ENCODE measurements around the gene LRRC7. TPM values are rescaled to one million over a fixed set of nuclear protein-coding genes. Genes with fewer than 3 reads are reported as not detected.

LRRC7 gene
- total RNA-seq, 1 experiment from 2014 or later: not detected

DNA sequence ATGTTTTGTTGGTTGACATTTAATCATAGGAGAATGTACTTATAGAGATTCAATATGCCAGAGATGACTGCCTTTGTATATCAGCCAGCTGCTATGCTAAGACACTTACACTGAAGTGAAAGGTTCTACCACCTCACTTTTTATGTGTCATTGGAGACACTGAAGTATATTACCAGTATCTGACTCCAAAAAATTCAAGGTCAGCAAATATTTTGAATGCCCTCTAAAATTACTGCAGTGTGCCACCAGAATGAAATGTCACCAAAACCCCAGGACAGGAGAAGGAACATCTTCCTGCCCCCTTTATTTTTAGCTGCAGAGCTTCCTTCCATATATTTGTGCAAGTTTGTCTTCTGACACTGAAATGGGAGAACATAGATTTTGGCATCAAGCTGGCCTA, 496.1 kb downstream of the LRRC7 start:
- H3K4me1 ChIP-seq (ENCODE audit: low read length): no peaks in the 10 kb centered on the region
- no peaks in the 10 kb centered on the region for H3K79me2 ChIP-seq (ENCODE audit: low read length)
- H3K9me2 ChIP-seq (replicated peaks; ENCODE audit: insufficient read depth, low read length): no peaks in the 10 kb centered on the region
- DNase-seq: no peak
- no peak overlapping the region for H3K27ac ChIP-seq (ENCODE audit: low read length)
- no peak overlapping the region for H3K4me3 ChIP-seq (ENCODE audit: low read length)
- H2AFZ ChIP-seq (ENCODE audit: low read length): no peak overlapping the region
- no peak overlapping the region for H3K4me2 ChIP-seq (ENCODE audit: low read depth, low read length, poor library complexity, severe bottlenecking)
- H3K9ac ChIP-seq (ENCODE audit: low read length): no peak overlapping the region
- H3K9me3 ChIP-seq (ENCODE audit: low read length): no peaks in the 10 kb centered on the region
- no peaks in the 10 kb centered on the region for H3K27me3 ChIP-seq (ENCODE audit: low read length)
- H4K20me1 ChIP-seq (ENCODE audit: insufficient read depth, low read depth, low read length): no peaks in the 10 kb centered on the region
- H3K36me3 ChIP-seq (ENCODE audit: insufficient read depth, low read length): no peaks in the 10 kb centered on the region

DNA sequence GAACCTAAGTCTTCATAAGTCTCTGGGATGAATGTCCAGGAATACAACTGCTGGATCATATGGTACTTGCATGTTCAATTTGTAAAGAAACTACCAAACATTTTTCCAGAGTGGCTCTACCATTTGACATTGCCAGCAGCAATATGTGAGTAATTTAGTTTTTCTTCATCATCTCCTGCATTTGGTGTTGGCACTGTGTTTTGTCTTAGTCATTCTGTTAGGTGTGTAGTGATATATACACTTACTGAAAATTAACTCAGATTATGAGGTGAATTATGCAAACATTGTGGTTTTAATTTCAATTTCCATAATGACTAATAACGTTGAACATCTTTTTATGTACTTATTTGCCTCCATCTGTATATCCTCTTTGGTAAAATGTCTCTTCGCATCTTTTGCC, 499.0 kb downstream of the LRRC7 start:
- Histone ChIP-seq H3K36me3 (ENCODE audit: insufficient read depth, low read length) (no peaks in the 10 kb centered on the region), H4K20me1 (ENCODE audit: insufficient read depth, low read depth, low read length) (no peaks in the 10 kb centered on the region), H3K27ac (ENCODE audit: low read length) (no peak overlapping the region), H3K9ac (ENCODE audit: low read length) (no peak overlapping the region), H3K4me2 (ENCODE audit: low read depth, low read length, poor library complexity, severe bottlenecking) (no peak overlapping the region), H3K79me2 (ENCODE audit: low read length) (no peaks in the 10 kb centered on the region), H3K9me3 (ENCODE audit: low read length) (no peaks in the 10 kb centered on the region), H2AFZ (ENCODE audit: low read length) (no peak overlapping the region), H3K4me3 (ENCODE audit: low read length) (no peak overlapping the region), H3K27me3 (ENCODE audit: low read length) (no peaks in the 10 kb centered on the region), H3K4me1 (ENCODE audit: low read length) (no peaks in the 10 kb centered on the region), H3K9me2 (replicated peaks; ENCODE audit: insufficient read depth, low read length) (no peaks in the 10 kb centered on the region)
- DNase-seq: no peak

GRCh38 chr1:70071601-70072000, 503.9 kb downstream of the LRRC7 start:
- Histone ChIP-seq H3K4me3 (ENCODE audit: low read length) (no peak overlapping the region), H2AFZ (ENCODE audit: low read length) (no peak overlapping the region), H3K9ac (ENCODE audit: low read length) (no peak overlapping the region), H3K9me3 (ENCODE audit: low read length) (no peaks in the 10 kb centered on the region), H4K20me1 (ENCODE audit: insufficient read depth, low read depth, low read length) (no peaks in the 10 kb centered on the region), H3K9me2 (replicated peaks; ENCODE audit: insufficient read depth, low read length) (no peaks in the 10 kb centered on the region), H3K27ac (ENCODE audit: low read length) (no peak overlapping the region), H3K4me2 (ENCODE audit: low read depth, low read length, poor library complexity, severe bottlenecking) (no peak overlapping the region), H3K79me2 (ENCODE audit: low read length) (no peaks in the 10 kb centered on the region), H3K4me1 (ENCODE audit: low read length) (no peaks in the 10 kb centered on the region), H3K36me3 (ENCODE audit: insufficient read depth, low read length) (no peaks in the 10 kb centered on the region), H3K27me3 (ENCODE audit: low read length) (no peaks in the 10 kb centered on the region)
- DNase-seq: no peak

DNA sequence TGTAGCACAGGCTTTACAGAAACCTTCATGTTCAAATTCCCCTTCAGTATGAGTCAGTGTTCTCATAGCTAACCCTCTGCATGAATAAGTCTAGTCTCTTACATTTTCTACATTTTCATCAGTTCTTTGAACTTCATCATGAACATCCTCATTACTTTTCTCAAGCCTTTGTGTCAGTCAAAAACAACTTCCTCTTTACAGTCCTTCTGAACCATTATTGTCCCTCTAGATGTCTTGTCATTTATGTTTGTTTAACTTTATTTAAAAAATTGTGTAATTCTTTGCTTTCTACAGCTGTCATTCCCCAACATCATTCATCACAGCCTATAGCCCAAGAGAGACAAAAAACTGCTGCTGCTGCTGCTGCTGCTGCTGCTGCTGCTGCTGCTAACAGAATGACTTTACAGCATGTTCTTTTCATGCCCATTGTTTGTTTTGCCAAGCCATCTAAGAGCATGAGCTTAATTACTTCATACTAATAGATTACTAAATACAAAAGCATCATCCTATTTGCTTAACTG, 504.6 kb downstream of the LRRC7 start:
- Histone ChIP-seq H4K20me1 (ENCODE audit: insufficient read depth, low read depth, low read length) (no peaks in the 10 kb centered on the region), H2AFZ (ENCODE audit: low read length) (no peak overlapping the region), H3K4me3 (ENCODE audit: low read length) (no peak overlapping the region), H3K4me2 (ENCODE audit: low read depth, low read length, poor library complexity, severe bottlenecking) (no peak overlapping the region), H3K9me3 (ENCODE audit: low read length) (no peaks in the 10 kb centered on the region), H3K27ac (ENCODE audit: low read length) (no peak overlapping the region), H3K79me2 (ENCODE audit: low read length) (no peaks in the 10 kb centered on the region), H3K4me1 (ENCODE audit: low read length) (no peaks in the 10 kb centered on the region), H3K27me3 (ENCODE audit: low read length) (no peaks in the 10 kb centered on the region), H3K36me3 (ENCODE audit: insufficient read depth, low read length) (no peaks in the 10 kb centered on the region), H3K9ac (ENCODE audit: low read length) (no peak overlapping the region), H3K9me2 (replicated peaks; ENCODE audit: insufficient read depth, low read length) (no peaks in the 10 kb centered on the region)
- no peak for DNase-seq

DNA sequence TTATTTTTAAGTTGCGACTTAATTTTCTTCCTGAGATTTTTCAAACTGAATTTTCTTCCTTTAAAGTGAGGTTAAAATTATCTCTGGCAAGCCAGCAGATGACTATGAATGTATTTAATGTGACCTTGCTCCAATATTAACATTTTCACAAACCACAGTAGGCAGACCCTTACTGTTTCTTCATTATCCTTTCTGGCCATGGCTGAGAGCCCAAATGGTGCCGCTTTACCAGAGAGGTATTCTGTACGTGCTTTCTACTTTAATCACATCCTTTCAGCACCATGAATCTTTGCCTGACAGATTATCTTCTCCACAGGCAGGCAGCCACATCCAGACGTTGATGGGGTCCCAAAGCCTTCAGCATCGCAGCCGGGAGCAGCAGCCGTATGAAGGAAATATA, 508.0 kb downstream of the LRRC7 start:
- H3K4me1 ChIP-seq (ENCODE audit: low read length): no peaks in the 10 kb centered on the region
- no peaks in the 10 kb centered on the region for H3K9me2 ChIP-seq (replicated peaks; ENCODE audit: insufficient read depth, low read length)
- H3K79me2 ChIP-seq (ENCODE audit: low read length): no peaks in the 10 kb centered on the region
- no peak overlapping the region for H3K4me2 ChIP-seq (ENCODE audit: low read depth, low read length, poor library complexity, severe bottlenecking)
- H3K9ac ChIP-seq (ENCODE audit: low read length): no peak overlapping the region
- H3K4me3 ChIP-seq (ENCODE audit: low read length): no peak overlapping the region
- no peak for DNase-seq
- H3K27me3 ChIP-seq (ENCODE audit: low read length): no peaks in the 10 kb centered on the region
- no peaks in the 10 kb centered on the region for H3K9me3 ChIP-seq (ENCODE audit: low read length)
- no peaks in the 10 kb centered on the region for H4K20me1 ChIP-seq (ENCODE audit: insufficient read depth, low read depth, low read length)
- no peak overlapping the region for H2AFZ ChIP-seq (ENCODE audit: low read length)
- H3K36me3 ChIP-seq (ENCODE audit: insufficient read depth, low read length): no peaks in the 10 kb centered on the region
- no peak overlapping the region for H3K27ac ChIP-seq (ENCODE audit: low read length)

- Histone ChIP-seq H3K9me3 (ENCODE audit: low read length) (no peaks in the 10 kb centered on the region), H3K9me2 (replicated peaks; ENCODE audit: insufficient read depth, low read length) (no peaks in the 10 kb centered on the region), H2AFZ (ENCODE audit: low read length) (no peak overlapping the region), H3K79me2 (ENCODE audit: low read length) (no peaks in the 10 kb centered on the region), H3K4me1 (ENCODE audit: low read length) (no peaks in the 10 kb centered on the region), H3K36me3 (ENCODE audit: insufficient read depth, low read length) (no peaks in the 10 kb centered on the region), H4K20me1 (ENCODE audit: insufficient read depth, low read depth, low read length) (no peaks in the 10 kb centered on the region), H3K27me3 (ENCODE audit: low read length) (no peaks in the 10 kb centered on the region), H3K27ac (ENCODE audit: low read length) (no peak overlapping the region), H3K4me2 (ENCODE audit: low read depth, low read length, poor library complexity, severe bottlenecking) (no peak overlapping the region), H3K4me3 (ENCODE audit: low read length) (no peak overlapping the region), H3K9ac (ENCODE audit: low read length) (no peak overlapping the region)
- DNase-seq: no peak
These were observed 509.3 kb downstream of the LRRC7 start for GRCh38 chr1:70077066-70077465.

DNA sequence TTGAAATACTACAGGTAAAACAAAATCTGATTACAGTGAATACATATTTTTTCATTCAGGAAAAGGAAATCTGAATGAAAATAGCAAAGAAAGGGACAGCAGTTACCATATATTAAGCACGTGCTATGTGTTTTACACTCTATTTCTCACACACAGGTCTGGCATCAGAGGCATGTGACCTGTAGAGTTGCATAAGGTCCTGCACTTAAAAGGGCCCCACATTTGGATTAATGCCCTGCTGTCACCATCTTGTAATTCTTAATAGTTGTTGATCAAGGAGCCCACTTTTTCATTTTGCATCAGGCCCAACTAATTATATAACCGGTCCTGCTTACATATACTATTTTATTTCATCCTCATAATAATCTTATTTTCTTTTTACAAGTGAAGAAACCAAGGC, 511.8 kb downstream of the LRRC7 start:
- Histone ChIP-seq H2AFZ (ENCODE audit: low read length) (no peak overlapping the region), H3K36me3 (ENCODE audit: insufficient read depth, low read length) (no peaks in the 10 kb centered on the region), H3K9me3 (ENCODE audit: low read length) (0 out of 2 replicates have a peak, but pooled peaks cover 2% of the 10 kb centered on the region), H3K79me2 (ENCODE audit: low read length) (no peaks in the 10 kb centered on the region), H4K20me1 (ENCODE audit: insufficient read depth, low read depth, low read length) (no peaks in the 10 kb centered on the region), H3K9me2 (replicated peaks; ENCODE audit: insufficient read depth, low read length) (no peaks in the 10 kb centered on the region), H3K4me3 (ENCODE audit: low read length) (no peak overlapping the region), H3K27me3 (ENCODE audit: low read length) (no peaks in the 10 kb centered on the region), H3K4me2 (ENCODE audit: low read depth, low read length, poor library complexity, severe bottlenecking) (no peak overlapping the region), H3K9ac (ENCODE audit: low read length) (no peak overlapping the region), H3K4me1 (ENCODE audit: low read length) (peaks cover 7% of the 10 kb centered on the region), H3K27ac (ENCODE audit: low read length) (no peak overlapping the region)
- DNase-seq: no peak

GRCh38 chr1:70083519-70083918, 515.8 kb downstream of the LRRC7 start:
- H3K9ac ChIP-seq (ENCODE audit: low read length): no peak overlapping the region
- H3K36me3 ChIP-seq (ENCODE audit: insufficient read depth, low read length): no peaks in the 10 kb centered on the region
- H3K9me2 ChIP-seq (replicated peaks; ENCODE audit: insufficient read depth, low read length): no peaks in the 10 kb centered on the region
- H3K4me2 ChIP-seq (ENCODE audit: low read depth, low read length, poor library complexity, severe bottlenecking): peak overlapping the region; percentile 36
- 0 out of 2 replicates have a peak overlapping the region, but pooled peaks have one; percentile 57 for H2AFZ ChIP-seq (ENCODE audit: low read length)
- no peaks in the 10 kb centered on the region for H4K20me1 ChIP-seq (ENCODE audit: insufficient read depth, low read depth, low read length)
- no peak overlapping the region for H3K4me3 ChIP-seq (ENCODE audit: low read length)
- H3K9me3 ChIP-seq (ENCODE audit: low read length): 0 out of 2 replicates have a peak, but pooled peaks cover 2% of the 10 kb centered on the region
- H3K4me1 ChIP-seq (ENCODE audit: low read length): peaks cover 7% of the 10 kb centered on the region
- no peak overlapping the region for H3K27ac ChIP-seq (ENCODE audit: low read length)
- H3K27me3 ChIP-seq (ENCODE audit: low read length): no peaks in the 10 kb centered on the region
- H3K79me2 ChIP-seq (ENCODE audit: low read length): no peaks in the 10 kb centered on the region
- peak; percentile 45 for DNase-seq

Measured in Karpas-422 (cell line).